ENCODE measurements around the gene ZNF181.

ZNF181 gene

GRCh38 chr19:34759218-34759917 lies 25.3 kb downstream of the ZNF181 start:
- no peak for DNase-seq (ENCODE audit: low spot score)

DNA sequence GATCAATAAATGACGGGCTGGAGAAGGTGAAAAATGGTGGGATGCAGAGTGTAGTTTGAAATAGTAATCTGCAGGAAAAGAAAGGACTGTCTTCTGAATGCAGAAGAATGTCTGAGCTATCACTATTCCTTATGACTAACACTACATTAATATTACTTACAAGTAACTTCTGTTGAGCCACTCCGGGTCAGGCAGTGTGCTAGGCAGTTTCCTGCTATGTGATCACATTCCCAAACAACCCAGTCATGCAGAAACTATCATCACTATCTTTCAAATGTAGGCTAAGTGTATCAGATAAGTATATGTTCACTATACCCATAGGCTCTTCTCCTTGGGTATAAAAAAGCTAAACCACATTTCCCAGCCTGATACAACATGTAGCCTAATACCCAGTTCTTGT lies 32.3 kb downstream of the ZNF181 start:
- DNase-seq (ENCODE audit: low spot score): no peak

DNA sequence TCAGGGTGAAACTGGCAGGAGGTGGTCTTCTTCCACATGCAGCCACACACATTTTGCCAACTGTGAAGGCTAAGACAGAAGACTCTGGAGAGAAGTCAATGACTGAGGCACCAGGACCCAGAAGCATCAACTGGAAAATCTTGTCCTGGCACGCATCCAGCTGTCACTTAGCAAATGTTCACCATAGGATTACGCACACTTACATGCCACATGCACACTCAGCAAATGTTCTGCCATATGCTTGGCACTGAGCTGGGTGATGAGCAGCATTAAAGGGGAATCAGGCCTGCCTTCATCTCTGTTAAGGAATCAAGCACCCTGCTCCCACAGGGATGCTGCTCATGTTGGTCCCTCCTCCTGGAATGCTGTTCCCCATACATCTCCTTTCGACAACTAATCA lies 33.9 kb downstream of the ZNF181 start:
- DNase-seq (ENCODE audit: low spot score): no peak

DNA sequence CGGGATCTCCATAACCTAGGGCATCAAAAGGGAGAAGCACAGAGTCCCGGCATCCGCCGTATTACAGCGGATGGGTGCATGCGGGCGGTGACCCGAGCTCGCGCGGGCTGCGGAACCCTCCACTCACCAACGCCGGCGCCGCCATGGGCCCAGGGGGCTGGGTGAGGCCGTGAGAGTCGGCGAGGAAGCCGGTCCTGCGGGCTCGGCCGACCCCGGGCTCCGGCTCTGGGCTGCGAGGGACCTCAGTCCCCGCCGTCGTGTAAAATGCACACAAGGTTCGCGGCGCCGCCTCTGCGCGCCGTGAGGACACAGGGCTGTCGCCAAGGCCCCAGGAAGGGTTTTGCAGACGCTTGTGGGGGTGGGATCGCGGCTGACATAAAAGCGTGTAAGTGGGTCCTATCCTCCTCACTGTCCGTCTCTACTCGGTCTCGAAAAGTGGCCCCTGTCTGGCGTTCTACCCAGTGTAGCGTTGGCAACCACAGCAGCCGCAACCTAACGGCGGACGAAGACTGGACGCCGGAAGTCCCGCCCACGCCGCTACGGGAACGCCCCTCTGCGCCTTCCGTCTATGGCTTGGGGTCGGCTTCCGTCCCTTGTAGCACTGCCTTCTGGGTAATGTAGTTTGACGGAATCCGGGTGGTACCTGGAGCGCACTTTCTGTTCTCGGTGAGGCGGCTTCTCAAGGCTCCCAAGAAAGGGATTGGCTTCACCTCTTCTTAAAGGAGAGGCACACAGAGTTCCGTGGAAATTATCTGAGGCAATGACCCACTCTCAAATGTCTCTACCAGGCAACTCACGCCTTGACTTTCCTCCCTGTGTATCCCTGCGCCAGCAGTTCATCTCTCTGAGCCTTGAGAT lies 38.9 kb downstream of the ZNF181 start, which contains the start of gene ZNF599:
Gene ZNF599, minus strand, starts transcription at position 519 of the 858 bp plus-strand sequence. Its CDS starts 374 bp downstream, at position 145.
- peak; percentile 89 for DNase-seq (ENCODE audit: low spot score)

GRCh38 chr19:34773555-34773864 lies 39.5 kb downstream of the ZNF181 start:
- DNase-seq (ENCODE audit: low spot score): no peak

- DNase-seq (ENCODE audit: low spot score): no peak
These were observed 40.8 kb downstream of the ZNF181 start for GRCh38 chr19:34774857-34775256.

DNA sequence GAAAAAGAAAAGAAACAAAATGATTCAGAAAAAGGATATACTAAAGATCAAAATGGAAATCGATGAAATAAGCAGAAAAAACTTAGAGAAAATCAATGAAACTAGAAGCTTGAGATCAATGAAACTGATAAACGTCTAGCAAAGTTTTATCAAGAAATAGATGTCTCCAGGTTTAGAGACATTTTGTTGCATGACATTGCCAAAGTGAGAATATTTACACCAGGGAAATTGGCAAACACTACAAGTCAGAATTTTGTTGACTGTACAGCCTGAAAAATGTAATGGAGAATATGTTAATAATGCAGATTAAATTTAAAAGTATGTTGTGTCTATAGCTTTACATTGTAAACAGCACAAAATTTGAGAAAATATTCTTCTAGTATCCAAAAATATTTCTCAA lies 44.3 kb downstream of the ZNF181 start:
- no peak for DNase-seq (ENCODE audit: low spot score)

DNA sequence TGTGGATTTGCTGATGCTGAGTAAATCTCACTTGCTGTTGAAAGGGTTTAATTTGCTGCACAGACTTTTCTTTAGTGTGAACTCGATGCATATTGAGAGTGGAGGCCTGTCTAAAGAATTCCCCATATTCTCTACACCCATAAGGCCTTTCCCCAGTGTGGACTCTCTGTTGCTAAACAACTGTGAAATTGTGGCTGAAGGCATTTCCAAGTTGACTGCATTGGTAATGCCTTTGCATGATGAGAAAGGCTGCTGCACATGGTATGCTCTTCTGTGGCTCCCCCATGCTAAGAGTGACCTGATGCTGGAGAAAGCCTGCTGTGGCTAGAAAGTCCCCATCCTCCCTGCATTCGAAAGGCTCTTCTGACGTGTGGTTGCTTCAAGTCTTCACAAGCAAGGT lies 45.6 kb downstream of the ZNF181 start:
- no peak for DNase-seq (ENCODE audit: low spot score)

DNA sequence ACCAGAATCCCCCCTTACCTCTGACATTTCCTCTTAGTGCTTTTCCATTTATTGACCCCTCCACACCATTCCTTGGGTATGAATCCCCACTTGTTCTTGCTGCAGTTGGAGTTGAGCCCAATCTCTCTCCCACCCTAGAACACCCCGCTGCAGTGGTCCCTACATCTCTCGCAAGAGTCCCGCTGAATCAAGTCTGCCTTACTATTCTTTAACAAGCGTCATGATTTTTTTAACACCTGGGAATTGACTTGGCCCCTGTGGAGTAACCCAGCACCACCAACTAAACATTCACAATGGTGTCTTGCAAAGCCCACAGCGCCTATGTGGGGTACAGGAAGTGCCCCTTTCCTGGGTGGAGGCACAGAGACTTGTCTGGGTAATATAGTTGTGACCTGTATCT lies 52.2 kb downstream of the ZNF181 start:
- DNase-seq (ENCODE audit: low spot score): no peak

DNA sequence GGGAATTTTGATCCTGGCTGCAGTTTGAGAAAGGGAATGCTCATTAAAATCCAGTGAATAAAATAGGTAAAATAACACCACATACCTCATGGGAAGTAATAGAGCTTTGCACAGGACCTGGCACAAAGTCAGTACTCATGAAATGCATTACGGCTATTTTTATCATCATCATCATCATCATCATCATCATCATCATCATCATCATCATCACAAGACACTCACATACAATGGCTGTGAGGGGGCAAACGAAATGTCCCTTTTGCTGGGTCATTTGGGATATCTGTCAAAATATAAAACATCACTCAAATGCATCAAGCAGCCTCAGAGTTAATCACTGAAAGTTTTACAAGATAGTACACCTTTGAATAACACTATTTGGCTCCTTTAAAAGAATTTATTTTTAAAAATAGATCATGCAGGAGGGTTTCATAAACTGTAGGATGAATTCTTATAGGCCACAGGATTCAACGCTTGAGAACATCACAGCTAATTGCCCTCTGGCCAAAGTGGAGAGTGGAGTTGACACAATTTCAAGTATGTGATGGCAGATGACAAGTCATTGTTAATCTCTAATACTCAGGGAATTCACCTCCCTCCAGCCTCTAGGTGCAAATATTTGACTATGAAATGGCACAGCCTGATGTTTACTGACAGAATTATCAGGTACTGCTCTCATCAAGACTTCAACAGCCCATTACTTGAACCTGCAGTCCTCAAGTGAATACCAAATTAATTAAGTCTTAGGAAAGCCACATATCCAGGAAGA lies 53.2 kb downstream of the ZNF181 start:
- no peak for DNase-seq (ENCODE audit: low spot score)

DNA sequence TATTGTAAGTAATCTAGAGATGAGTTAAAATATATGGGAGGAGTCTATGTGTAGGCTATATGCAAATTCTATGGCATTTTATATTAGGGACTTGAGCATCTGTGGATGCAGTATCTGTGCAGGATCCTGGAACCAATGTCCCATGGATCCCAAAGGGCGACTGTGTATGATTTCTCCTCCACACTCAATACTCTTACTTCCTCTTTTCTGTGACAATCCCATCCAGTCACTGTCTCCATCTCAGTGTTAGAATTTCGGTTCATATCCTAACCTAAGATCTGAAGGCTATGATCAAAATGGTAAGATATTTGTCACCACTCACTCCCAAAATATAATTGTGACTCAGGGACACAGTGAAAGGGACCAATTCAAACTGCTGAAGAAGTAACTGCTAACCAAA lies 54.0 kb downstream of the ZNF181 start:
- no peak for DNase-seq (ENCODE audit: low spot score)

- no peak for DNase-seq (ENCODE audit: low spot score)
These were observed 59.5 kb downstream of the ZNF181 start for GRCh38 chr19:34793565-34793964.

GRCh38 chr19:34794066-34794960 lies 60.3 kb downstream of the ZNF181 start:
- no peak for DNase-seq (ENCODE audit: low spot score)

Data from globus pallidus (tissue), 1 donor.